ENCODE data around the gene GABARAPL1.

GABARAPL1 gene

GRCh38 chr12:10167599-10167998, 45.1 kb upstream of the GABARAPL1 start:
- Histone ChIP-seq H3K4me1 (ENCODE audit: insufficient read depth, low read length, poor library complexity, severe bottlenecking) (no peaks in the 10 kb centered on the region), H3K36me3 (ENCODE audit: insufficient read depth, low read length) (no peaks in the 10 kb centered on the region), H3K9me3 (ENCODE audit: insufficient read depth, low read depth, low read length) (no peaks in the 10 kb centered on the region), H3K9ac (ENCODE audit: low read depth, low read length, poor library complexity, severe bottlenecking) (no peak overlapping the region), H3K4me3 (ENCODE audit: low read length, poor library complexity, severe bottlenecking) (no peak overlapping the region), H3K4me2 (ENCODE audit: low read depth, low read length, poor library complexity, severe bottlenecking) (no peak overlapping the region), H3F3A (ENCODE audit: low read depth) (no peaks in the 10 kb centered on the region), H4K20me1 (ENCODE audit: insufficient read depth, low read length, poor library complexity, severe bottlenecking) (no peaks in the 10 kb centered on the region), H3K9me2 (replicated peaks; ENCODE audit: low read depth, low read length) (no peaks in the 10 kb centered on the region), H2AFZ (ENCODE audit: low read length) (no peak overlapping the region), H3K27me3 (ENCODE audit: insufficient read depth, low read length, poor library complexity, severe bottlenecking) (no peaks in the 10 kb centered on the region), H3K79me2 (ENCODE audit: insufficient read depth, low read length) (no peaks in the 10 kb centered on the region)
- no peak for TF ChIP-seq CTCF (conservative IDR thresholded peaks at IDR 0.05; ENCODE audit: low read length)
- no peak for TF ChIP-seq EZH2phosphoT487 (IDR thresholded peaks at IDR 0.05; ENCODE audit: borderline replicate concordance)

- Histone ChIP-seq H2AFZ (ENCODE audit: low read length) (no peak overlapping the region), H3K4me3 (ENCODE audit: low read length, poor library complexity, severe bottlenecking) (no peak overlapping the region), H3F3A (ENCODE audit: low read depth) (no peaks in the 10 kb centered on the region), H3K4me2 (ENCODE audit: low read depth, low read length, poor library complexity, severe bottlenecking) (no peak overlapping the region), H3K9me3 (ENCODE audit: insufficient read depth, low read depth, low read length) (no peaks in the 10 kb centered on the region), H3K9ac (ENCODE audit: low read depth, low read length, poor library complexity, severe bottlenecking) (no peak overlapping the region), H4K20me1 (ENCODE audit: insufficient read depth, low read length, poor library complexity, severe bottlenecking) (no peaks in the 10 kb centered on the region), H3K79me2 (ENCODE audit: insufficient read depth, low read length) (no peaks in the 10 kb centered on the region), H3K4me1 (ENCODE audit: insufficient read depth, low read length, poor library complexity, severe bottlenecking) (no peaks in the 10 kb centered on the region), H3K27me3 (ENCODE audit: insufficient read depth, low read length, poor library complexity, severe bottlenecking) (no peaks in the 10 kb centered on the region), H3K36me3 (ENCODE audit: insufficient read depth, low read length) (no peaks in the 10 kb centered on the region), H3K9me2 (replicated peaks; ENCODE audit: low read depth, low read length) (no peaks in the 10 kb centered on the region)
- TF ChIP-seq EZH2phosphoT487 (IDR thresholded peaks at IDR 0.05; ENCODE audit: borderline replicate concordance) (no peak), CTCF (conservative IDR thresholded peaks at IDR 0.05; ENCODE audit: low read length) (no peak)
These were observed 43.6 kb upstream of the GABARAPL1 start for GRCh38 chr12:10169104-10169503.

GRCh38 chr12:10170216-10170615, 42.5 kb upstream of the GABARAPL1 start:
- no peaks in the 10 kb centered on the region for H3K4me1 ChIP-seq (ENCODE audit: insufficient read depth, low read length, poor library complexity, severe bottlenecking)
- no peaks in the 10 kb centered on the region for H3K9me2 ChIP-seq (replicated peaks; ENCODE audit: low read depth, low read length)
- no peak overlapping the region for H3K4me2 ChIP-seq (ENCODE audit: low read depth, low read length, poor library complexity, severe bottlenecking)
- H3K27me3 ChIP-seq (ENCODE audit: insufficient read depth, low read length, poor library complexity, severe bottlenecking) = no peaks in the 10 kb centered on the region
- TF ChIP-seq EZH2phosphoT487 (IDR thresholded peaks at IDR 0.05; ENCODE audit: borderline replicate concordance) = no peak
- H3K79me2 ChIP-seq (ENCODE audit: insufficient read depth, low read length) = no peaks in the 10 kb centered on the region
- no peak overlapping the region for H3K4me3 ChIP-seq (ENCODE audit: low read length, poor library complexity, severe bottlenecking)
- H3K9me3 ChIP-seq (ENCODE audit: insufficient read depth, low read depth, low read length) = no peaks in the 10 kb centered on the region
- H3K9ac ChIP-seq (ENCODE audit: low read depth, low read length, poor library complexity, severe bottlenecking) = no peak overlapping the region
- H3K36me3 ChIP-seq (ENCODE audit: insufficient read depth, low read length) = no peaks in the 10 kb centered on the region
- H2AFZ ChIP-seq (ENCODE audit: low read length) = no peak overlapping the region
- H4K20me1 ChIP-seq (ENCODE audit: insufficient read depth, low read length, poor library complexity, severe bottlenecking) = no peaks in the 10 kb centered on the region
- H3F3A ChIP-seq (ENCODE audit: low read depth) = no peaks in the 10 kb centered on the region

- H4K20me1 ChIP-seq (ENCODE audit: insufficient read depth, low read length, poor library complexity, severe bottlenecking) = no peaks in the 10 kb centered on the region
- H3K4me2 ChIP-seq (ENCODE audit: low read depth, low read length, poor library complexity, severe bottlenecking) = no peak within 1 kb of the TSS
- H3K27me3 ChIP-seq (ENCODE audit: insufficient read depth, low read length, poor library complexity, severe bottlenecking) = no peaks in the 10 kb centered on the region
- H3F3A ChIP-seq (ENCODE audit: low read depth) = no peaks in the 10 kb centered on the region
- H3K9me3 ChIP-seq (ENCODE audit: insufficient read depth, low read depth, low read length) = no peaks in the 10 kb centered on the region
- no peaks in the 10 kb centered on the region for H3K79me2 ChIP-seq (ENCODE audit: insufficient read depth, low read length)
- no peak within 1 kb of the TSS for H2AFZ ChIP-seq (ENCODE audit: low read length)
- H3K4me1 ChIP-seq (ENCODE audit: insufficient read depth, low read length, poor library complexity, severe bottlenecking) = no peaks in the 10 kb centered on the region
- no peak for TF ChIP-seq CTCF (conservative IDR thresholded peaks at IDR 0.05; ENCODE audit: low read length)
- no peak for TF ChIP-seq EZH2phosphoT487 (IDR thresholded peaks at IDR 0.05; ENCODE audit: borderline replicate concordance)
- no peaks in the 10 kb centered on the region for H3K9me2 ChIP-seq (replicated peaks; ENCODE audit: low read depth, low read length)
- no peaks in the 10 kb centered on the region for H3K36me3 ChIP-seq (ENCODE audit: insufficient read depth, low read length)
- no peak within 1 kb of the TSS for H3K4me3 ChIP-seq (ENCODE audit: low read length, poor library complexity, severe bottlenecking)
- H3K9ac ChIP-seq (ENCODE audit: low read depth, low read length, poor library complexity, severe bottlenecking) = no peak within 1 kb of the TSS
These were observed 40.5 kb upstream of the GABARAPL1 start, which contains the start of gene OLR1 for GRCh38 chr12:10171973-10172728. Gene OLR1 (minus strand): TSS chr12:10172132. CDS start chr12:10172077, 55 bp downstream.

Data from Loucy (cell line).